Glomerular visceral epithelial cell (primary cell): Measurements from ENCODE around the gene SLC9A1.
A peak's percentile ranks its signal among the peaks of the same experiment; 100 is the strongest.
"Not testable (repeated sequence)": the region's sequence is repeated elsewhere in the genome, so short reads cannot be mapped to it uniquely, and the experiment has no call there.

Experiments
- DNase-seq: peaks from one replicate; pipeline ENCODE4 v3.0.0-alpha.2; 2016; ENCODE audit errors: extremely low spot score

SLC9A1 gene

DNA sequence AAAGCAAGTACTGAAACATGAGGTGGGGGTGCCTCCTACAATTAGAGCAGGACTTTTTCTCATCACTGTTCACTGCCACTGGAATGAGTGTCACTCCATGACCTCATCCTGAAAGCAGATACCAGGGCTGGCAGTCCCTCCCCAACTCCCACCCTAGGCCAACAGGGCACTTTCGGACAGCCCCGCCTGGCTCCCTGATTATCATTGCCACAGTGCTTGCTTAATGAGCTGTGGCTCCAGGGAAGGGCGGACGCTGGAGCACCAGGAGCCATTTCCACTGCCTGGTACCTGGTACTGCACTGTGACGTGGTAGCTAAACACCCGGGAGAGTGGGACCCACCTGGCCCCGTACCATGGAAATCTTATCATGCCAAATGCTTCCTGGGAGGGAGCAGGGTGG lies 22.3 kb downstream of the SLC9A1 start:
- no peak for DNase-seq

DNA sequence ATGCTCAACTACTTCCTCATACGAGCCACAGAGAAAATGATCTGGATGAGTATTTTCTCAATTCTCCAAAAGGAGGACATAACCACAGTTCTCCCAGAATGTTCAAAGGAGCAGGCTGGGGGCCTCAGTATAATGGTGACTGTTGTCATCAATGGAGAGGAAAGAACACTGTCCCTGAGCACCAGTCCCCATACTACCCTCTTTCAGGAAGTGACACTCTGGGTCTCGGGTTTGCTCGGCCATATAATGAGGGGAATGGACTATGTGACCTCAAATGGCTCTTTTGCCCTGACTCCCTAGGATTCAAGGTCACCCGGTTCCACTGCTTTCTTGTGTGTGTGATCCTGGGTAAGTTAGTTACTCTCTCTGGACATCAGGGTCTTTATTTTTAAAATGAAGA lies 22.8 kb downstream of the SLC9A1 start:
- DNase-seq, result no peak

DNA sequence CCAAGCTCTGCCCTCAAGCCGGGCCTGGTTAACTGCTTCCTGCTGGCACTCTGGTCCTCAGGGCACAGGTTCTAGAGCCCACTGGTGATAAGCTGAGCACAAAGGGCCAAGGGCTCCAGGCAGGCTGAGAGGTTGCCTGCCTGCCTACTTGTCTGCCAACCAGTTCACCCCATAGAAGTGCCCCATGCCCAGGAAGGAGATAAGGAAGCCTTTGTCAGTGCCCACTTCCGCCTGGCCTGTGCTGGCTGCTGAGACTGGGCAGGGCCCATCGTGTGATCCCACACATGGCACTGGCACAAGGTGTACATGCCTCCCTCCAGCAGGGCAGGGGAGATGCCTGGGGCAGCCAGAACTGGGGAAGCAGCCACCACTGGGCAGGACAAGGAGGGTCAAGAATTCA lies 24.1 kb downstream of the SLC9A1 start:
- no peak for DNase-seq

DNA sequence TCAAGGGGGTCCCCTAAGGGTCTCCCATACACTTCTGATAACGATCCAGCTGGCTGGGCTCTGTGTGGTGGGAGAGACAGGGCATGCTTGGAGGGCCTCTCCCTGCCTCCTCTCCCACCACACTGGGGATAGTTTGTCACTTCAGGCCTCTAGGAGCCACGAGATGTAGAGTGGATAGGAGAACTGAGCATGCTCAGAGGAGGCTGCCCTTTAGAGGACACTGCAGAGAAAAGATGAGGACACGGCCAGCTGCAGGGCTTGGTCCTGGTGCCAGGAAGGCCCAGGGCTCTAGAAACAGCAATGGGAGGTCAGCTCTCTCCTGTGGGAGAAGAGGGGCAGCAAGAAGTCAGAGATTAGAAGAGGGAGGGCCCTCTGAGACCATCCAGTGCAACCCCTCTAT lies 25.7 kb downstream of the SLC9A1 start:
- DNase-seq, result no peak

DNA sequence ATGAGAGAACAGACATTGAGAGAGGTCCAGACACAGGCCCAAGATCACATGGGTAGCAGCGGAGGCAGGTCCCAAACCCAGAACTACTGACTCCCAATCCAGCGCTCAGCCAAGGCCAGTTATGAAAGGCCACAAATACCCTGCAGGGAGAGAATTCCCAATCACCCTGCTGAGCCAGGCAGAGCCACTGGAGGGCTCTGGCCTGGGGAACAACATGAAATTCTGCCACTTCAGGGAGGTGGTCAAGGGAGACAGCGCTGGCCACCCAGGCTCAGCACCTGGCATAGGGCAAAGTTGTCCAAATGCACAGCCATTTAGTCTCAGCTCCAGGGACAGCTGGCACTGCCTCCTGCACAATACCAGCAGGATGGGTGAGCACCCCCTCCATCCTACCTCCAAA lies 27.5 kb downstream of the SLC9A1 start:
- no peak for DNase-seq

DNA sequence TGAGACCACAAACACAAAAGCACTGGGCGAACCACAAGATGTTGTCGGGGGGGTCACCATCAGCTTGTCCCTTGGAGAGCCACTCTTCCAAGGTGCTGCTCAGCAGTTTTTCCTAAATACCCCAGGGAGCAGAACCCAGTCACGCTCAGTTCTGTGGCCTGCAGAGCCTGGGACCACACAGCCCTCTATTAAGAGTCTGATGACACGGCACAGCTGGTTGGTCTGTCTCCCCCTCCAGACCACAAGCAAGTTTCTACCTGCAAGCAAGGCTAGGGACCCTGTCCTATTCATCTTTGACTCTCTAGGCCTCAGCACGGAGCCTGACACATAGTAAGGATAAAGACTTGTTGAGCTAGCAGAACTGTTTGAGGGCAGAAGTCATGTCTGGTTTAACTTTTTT lies 28.5 kb downstream of the SLC9A1 start:
- no peak for DNase-seq

DNA sequence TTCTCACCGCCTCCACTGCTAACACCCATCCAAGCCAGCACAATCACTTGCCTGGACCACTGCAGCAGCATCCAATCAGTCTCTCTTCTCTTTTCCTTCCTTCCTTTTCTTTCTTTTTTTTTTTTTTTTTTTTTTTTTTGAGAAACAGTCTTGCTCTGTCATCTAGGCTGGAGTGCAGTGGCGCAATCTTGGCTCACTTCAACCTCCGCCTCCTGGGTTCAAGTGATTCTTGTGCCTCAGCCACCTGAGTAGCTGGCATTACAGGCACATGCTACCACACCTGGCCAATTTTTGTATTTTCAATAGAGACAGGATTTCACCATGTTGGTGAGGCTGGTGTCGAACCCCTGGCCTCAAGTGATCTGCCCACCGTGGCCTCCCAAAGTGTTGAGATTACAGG lies 29.8 kb downstream of the SLC9A1 start:
- not testable (repeated sequence) for DNase-seq

DNA sequence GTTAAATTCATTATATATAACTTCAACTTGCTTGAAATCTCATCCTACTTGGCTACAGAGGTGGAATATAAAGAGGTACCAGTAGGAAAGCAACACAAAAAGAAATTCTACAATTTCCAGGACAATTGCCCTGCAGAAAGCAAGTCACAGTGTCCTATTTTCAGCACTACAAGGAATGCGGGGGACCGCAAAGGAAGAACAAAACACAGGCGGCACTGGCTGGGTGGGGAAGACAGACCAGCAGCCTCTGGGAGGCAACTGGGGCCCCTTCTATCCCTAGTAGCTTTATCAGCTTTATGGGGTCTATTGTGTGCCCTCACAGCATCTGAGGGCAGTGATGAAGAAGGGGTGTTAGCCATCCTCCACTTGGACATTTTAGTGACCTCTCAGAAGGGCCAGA lies 30.5 kb downstream of the SLC9A1 start:
- DNase-seq, result no peak

DNA sequence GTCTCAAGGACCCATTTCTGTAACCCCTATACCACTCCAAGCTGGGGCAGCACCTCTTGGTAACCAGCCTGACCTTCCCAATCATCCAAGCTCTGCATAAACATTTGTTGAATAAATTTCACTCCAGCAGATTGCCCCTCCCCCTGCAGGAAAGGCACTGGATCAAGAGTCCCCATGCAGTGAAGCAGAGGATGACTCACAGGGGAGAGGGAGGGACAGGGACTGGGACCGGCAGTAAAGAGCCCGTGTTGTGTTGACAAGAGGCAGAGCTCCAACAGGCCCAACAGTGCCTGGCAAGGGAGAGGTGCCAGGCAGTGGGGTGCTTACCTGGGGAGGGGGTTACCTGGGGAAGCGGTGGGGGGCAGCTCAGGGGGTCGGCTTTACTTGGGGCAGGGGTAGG lies 32.3 kb downstream of the SLC9A1 start:
- DNase-seq, result peak; percentile 76

DNA sequence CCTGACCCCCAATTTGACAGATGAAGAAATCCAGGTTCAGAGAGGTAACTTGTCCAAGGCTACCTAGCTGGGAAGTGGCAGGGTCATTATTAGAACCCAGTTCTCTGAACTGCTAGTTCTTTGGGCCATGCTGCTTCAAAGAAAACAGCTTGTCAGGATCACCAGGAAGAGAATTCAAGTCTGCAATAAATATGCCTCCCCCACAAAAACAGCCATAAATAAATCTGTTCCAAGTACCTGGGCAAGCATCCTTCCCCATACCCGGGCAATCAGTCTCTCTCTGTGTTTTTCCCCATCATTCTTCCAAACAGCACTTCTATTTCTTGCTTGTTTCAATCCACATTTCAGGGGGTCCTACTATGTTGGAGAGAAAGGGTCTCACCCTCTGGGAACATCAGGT lies 34.1 kb downstream of the SLC9A1 start:
- DNase-seq, result no peak

DNA sequence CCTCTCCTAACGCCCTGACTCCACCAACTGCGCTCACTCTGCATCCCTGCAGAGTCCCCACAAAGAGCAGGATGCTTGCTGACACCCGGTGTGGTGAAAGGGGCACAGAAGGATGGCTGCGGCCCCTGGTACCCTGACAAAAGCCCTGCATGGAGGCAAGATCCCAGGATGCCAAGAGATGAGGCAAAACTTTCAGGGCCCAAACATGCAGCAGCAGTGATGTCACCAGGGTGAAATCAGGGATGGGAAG lies 36.6 kb downstream of the SLC9A1 start:
- no peak for DNase-seq

DNA sequence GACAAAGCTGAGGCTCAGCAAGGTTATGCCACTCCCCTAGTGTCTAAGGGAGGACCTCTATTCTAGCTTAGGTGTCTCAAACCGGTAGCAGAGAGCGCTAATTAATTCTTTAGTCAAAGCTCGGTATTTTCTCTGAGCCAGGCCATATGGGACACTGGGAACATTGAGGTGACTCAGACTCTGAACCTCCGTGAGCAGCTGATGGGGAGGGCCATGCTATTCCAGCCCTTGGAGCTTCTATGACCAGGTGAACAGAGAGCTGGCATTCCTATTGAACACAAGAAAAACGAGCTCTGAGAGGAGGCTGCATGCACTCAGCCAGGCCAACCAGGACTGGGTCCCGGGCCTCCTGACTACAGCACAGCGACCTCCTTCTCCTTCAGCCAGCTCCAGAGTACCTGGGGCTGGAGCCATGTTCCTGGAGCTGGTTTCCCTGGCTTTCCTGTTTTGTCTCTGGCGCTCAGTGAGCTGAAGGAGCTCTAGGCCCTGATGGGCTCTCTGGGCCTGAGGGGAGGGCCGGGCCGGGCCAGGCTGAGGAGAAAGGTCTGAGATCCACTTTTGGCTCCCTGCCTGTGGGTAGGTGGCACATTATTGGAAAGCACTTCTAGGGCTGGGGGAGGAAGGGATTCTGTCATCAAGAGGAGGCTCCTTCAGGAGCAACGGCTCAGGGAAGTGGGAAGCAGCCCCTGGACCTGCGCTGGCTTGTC lies 37.0 kb downstream of the SLC9A1 start:
- no peak for DNase-seq

DNA sequence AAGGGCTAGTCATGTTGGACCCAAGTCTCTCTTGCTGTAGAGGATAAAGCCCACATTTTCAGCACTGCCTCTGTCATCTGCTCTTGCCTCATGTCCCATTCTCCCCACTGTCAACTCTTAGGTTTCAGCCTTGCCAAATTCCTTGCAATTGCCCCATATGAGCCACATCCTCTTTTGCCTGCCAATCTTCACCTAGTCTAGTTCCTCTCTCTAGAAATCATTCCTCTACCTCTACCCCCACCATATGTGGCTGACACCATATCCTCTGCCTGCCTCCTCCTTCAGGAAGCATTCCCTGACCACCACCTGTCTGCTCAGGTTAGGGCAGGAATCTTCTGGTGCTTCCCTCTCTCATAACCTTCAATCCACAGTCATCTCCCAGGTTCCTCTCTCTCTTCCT lies 38.2 kb downstream of the SLC9A1 start:
- DNase-seq, result no peak

DNA sequence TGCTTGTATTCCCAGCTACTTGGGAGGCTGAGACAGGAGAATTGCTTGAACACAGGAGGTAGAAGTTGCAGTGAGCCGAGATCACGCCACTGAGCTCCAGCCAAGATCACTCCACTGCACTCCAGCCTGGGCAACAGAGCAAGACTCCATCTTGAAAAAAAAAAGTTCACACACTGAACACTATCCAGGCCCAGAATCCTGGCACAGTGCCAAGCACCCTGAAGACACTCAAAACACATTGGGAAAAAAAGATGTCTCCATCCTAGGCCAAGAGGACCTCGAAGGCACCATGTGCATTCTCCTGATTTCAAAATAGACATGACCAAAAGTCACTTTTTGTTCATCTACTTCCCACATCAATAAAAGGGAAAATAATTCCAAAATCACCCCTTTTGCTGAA lies 38.7 kb downstream of the SLC9A1 start:
- DNase-seq, result no peak

DNA sequence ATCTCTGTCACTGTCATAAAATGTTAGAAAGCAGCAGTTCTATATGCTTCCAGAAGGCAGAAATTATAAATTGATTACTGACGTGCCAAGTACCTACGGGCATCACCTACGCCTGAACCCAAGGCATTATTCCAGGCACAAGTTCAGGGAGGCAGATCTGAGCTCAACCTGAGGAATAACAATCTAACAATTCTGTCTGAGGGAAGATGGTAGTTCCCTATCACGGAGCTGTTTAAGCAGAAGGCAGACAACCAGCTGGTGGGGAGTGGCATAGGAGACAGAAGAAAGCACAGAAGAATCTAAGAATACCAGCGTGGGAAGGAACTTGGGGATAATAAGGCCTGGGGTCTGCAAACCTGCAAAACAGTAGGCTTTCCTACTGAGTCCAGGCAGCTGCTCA lies 40.4 kb downstream of the SLC9A1 start:
- DNase-seq, result no peak

DNA sequence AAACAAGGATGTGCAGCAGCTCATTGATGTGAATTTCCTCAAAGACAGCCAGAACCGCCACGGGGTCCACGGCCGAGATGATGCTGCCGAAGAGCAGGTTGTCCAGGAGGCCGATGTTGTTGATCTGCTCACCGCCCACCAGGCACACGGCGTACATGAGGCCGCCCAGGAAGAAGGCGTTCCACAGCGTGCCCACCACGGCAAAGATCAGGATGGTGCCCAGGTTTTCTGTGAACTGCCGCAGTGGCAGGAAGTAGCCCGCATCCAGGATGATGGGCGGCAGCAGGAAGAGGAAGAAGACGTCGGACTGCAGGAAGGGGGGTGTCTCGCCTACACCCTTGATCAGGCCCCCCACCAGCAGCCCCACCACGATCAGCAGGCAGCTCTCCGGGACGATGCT lies 41.1 kb downstream of the SLC9A1 start:
- DNase-seq, result no peak

DNA sequence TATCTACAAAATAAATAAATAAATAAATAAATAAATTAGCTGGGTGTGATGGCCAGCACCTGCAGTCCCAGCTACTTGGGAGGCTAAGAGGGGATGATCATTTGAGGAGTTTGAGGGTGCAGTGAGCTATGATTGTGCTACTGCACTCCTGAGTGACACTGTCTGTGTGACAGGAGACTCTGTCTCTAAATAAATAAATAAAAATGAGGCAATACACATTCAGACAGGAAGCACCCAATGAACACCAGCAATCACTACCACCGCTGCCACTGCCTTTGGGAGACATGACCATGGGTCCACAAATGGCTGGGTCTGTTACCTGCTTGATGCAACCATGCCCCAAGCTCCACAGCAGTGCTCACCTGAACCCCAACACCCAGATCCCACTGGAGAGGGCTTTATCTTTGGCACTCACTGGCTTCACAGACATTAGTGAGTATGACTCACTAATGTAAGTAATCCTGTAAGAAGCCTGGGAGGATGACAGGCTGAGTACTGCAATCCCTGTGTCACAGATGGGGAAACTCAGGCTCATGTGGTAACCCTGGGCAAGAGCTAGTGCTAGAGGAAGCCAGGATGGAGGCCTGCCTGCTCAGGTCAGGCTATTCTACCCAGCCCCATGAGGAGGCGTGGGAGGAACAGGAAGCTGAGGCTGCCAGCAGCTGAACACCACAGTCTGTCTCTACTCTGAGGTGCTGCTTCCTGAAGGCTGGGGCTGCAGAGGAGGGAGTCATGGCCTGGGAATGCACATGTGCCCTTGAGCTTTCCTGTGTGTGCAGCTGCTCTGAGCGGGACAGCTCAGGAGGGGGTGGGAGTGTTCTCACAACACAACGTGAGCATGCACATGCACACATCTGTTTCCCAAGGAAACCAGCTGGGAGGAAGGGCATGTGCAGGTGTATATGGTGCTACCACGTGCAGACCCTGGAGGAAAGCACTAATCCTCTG lies 43.0 kb downstream of the SLC9A1 start:
- peak; percentile 96 for DNase-seq

DNA sequence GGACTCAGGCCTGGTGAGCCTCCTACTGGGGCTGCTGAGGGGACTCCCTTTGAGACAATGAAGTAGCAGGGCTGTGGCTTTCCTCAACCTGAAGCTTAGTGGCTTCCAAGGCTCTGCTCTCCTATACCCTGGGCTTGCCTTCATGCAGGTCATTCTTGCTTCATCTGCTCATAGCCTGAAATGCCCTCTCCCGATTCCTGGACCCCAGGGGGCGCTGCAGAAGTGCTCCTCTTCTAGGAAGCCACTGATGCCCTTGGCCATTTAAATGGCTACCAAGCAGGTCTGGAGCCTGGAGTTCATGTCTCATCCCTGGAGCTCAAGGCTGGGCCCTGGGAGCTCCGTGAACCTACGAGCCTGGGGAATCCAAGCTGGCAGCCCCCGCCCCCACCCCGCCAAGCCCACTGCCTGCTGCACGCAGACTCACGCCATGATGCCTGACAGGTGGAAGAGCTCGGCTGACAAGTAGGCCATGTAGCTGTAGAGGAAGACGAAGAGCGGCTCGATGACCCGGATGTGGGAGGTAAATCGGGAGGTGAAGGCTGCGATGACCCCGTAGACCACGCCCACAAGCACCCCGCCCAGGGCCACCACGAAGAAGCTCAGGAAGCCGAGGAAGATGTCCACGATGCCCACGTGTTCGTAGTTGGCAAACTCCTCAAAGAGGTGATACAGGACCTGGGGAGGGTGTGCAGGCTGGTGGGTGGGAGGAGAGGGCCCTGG lies 45.7 kb downstream of the SLC9A1 start:
- DNase-seq, result no peak

DNA sequence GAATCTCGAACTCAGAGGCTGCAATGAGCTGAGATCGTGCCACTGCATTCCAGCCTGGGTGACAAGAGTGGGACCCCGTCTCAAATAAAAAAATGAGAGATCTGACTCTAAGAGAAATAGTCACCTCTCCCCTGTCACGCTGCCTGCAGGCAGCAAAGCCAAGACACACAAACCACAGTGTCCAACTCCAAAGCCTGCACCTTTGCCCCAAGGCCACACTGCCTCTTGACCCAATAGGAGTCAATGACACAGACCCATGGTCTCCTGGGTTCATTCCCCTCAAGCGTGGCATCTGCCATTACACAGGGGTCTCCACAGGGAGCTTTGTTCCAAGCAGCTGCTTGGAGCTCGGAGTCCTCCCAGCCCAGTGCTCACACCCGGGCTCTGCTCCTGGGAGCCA lies 46.3 kb downstream of the SLC9A1 start:
- no peak for DNase-seq

DNA sequence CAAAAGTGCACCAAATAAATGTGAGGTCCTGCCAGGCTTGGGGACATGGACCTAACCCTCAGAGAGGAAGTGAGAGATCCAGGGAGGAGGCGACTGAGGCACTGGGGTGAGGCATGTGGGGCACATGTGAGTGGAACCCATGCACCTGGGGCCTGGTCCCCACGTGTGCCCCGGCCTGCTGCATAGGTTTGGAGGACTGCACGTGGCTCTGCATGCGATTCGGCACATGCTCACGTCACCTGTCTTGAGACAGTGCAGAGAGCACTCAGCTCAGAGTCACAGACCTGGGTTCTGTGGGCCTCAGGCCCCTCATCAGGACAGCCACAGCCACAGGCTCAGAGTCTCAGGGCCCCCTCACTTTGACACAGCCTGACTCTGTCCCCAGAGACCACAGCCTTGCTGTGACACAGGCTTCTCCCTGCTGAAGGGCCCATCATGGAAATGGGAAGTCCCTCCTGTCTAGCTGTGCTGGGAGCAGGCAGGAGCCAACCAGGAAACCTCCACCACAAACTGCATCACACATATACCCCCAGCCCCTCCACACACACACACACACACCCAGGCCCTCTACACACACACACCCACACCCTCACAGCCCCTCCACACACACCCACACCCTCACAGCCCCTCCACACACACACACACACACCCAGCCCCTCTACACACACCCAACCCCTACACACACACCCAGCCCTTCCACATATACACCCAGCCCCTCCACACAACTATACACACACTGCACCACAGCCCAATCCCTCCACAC lies 48.2 kb downstream of the SLC9A1 start:
- DNase-seq, result no peak

DNA sequence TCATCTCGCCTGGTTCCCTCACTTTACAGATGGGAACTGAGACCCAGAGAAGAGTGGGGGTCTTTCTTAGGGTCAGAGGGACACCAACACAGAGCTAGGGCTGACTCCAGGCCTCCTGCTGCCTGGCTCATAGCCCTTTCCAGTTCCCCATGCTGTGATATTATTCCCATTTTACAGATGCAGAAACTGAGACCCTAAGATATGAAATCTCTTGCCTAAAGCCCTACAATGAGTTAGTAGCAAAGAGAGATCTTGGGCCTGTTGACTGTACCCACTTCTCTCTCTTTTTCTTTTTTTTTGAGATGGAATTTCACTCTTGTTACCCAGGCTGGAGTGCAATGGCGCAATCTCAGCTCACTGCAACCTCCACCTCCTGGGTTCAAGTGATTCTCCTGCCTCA lies 49.9 kb downstream of the SLC9A1 start:
- DNase-seq, result no peak

DNA sequence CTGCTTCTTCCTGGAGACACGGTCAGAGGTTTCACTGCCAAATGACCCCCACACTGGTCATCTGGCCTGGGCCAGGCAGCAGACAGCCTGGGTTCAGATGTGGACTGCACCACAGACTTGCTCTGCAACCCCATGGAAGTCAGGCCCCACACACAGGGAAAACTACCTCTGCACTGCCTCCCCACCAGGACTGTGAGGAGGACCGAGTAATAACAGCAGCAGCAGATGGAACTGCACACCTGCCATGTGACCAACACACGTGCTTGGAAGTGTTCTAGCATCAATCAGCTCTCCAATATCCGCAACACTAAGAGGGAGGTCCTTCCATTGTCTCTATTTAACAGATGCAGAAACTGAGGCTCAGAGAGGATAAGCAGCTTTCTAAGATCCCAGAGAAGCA lies 51.4 kb downstream of the SLC9A1 start:
- DNase-seq, result no peak
